Testis (tissue), 2 donors: ENCODE results near the gene RASGRF1.

Source experiments
- CTCF ChIP-seq, 3 experiments: fragments of 450-650 bp in 2 of 3; fragments of 200-600 bp in 1 of 3; sonication (generic) in 1 of 3; IDR thresholded peaks; one replicate each; pipeline ENCODE4 v1.5.1; 2016 to 2019; ENCODE audit warnings: antibody characterized with exemption in 3 of 3, mild to moderate bottlenecking in 2 of 3, moderate library complexity in 1 of 3
- POLR2A ChIP-seq: fragments of 450-650 bp; IDR thresholded peaks from one replicate; pipeline ENCODE4 v1.6.1; 2017; ENCODE audit warnings: antibody characterized with exemption, mild to moderate bottlenecking, moderate library complexity

GRCh38 chr15:78960308-78960707 lies 130.3 kb downstream of the RASGRF1 start:
- TF ChIP-seq CTCF (IDR thresholded peaks at IDR 0.05) (no peak), POLR2A (no peak)
